ENCODE data around the gene CDH23. TPM values are rescaled to one million over a fixed set of nuclear protein-coding genes. Genes with fewer than 3 reads are reported as not detected.

Gene CDH23
- total and polyA plus RNA-seq, 2 donors (not counting 1 experiment from before 2014, with no cell fraction given) = 0.01 to 0.17 TPM

GRCh38 chr10:71747039-71747531 lies 350.4 kb downstream of the CDH23 start:
- Histone ChIP-seq H3K4me1 (ENCODE audit: control insufficient read depth, extremely low read depth, insufficient read depth, low read length) (no peaks in the 10 kb centered on the region), H3K36me3 (ENCODE audit: control insufficient read depth, insufficient read depth, low read length) (no peaks in the 10 kb centered on the region), H3K9me3 (ENCODE audit: control insufficient read depth, insufficient read depth, low read depth, low read length) (no peaks in the 10 kb centered on the region), H3K4me3 (replicated peaks in 1 of 4; ENCODE audit: control extremely low read depth in 1 of 4, insufficient read depth in 1 of 4, low read depth in 3 of 4, low read length in 4 of 4) (no peak overlapping the region), H3K27ac (ENCODE audit: insufficient read depth, low read length) (no peak overlapping the region), H4K20me1 (ENCODE audit: control insufficient read depth, extremely low read depth, insufficient read depth, low read length) (no peaks in the 10 kb centered on the region), H3K9ac (ENCODE audit: insufficient read depth, low read length) (no peak overlapping the region), H3K4me2 (ENCODE audit: extremely low read depth, insufficient read depth, low read length) (no peak overlapping the region), H2AFZ (ENCODE audit: low read length) (no peak overlapping the region), H3K27me3 (ENCODE audit: control insufficient read depth, insufficient read depth, low read length) (no peaks in the 10 kb centered on the region), H3K79me2 (ENCODE audit: control insufficient read depth, insufficient read depth, low read length) (no peaks in the 10 kb centered on the region)
- DNase-seq (ENCODE audit: low read depth in 2 of 2) = no peak
- TF ChIP-seq CTCF (conservative IDR thresholded peaks at IDR 0.05 in 1 of 2, IDR thresholded peaks at IDR 0.05 in 1 of 2; ENCODE audit: low read depth in 1 of 2, low read length in 2 of 2) = no peak
- TF ChIP-seq EZH2 (IDR thresholded peaks at IDR 0.05; ENCODE audit: low read length, missing control alignments) = no peak

GRCh38 chr10:71747551-71748523 lies 351.1 kb downstream of the CDH23 start:
- Histone ChIP-seq H2AFZ (ENCODE audit: low read length) (no peak overlapping the region), H3K27me3 (ENCODE audit: control insufficient read depth, insufficient read depth, low read length) (no peaks in the 10 kb centered on the region), H4K20me1 (ENCODE audit: control insufficient read depth, extremely low read depth, insufficient read depth, low read length) (no peaks in the 10 kb centered on the region), H3K4me3 (replicated peaks in 1 of 4; ENCODE audit: control extremely low read depth in 1 of 4, insufficient read depth in 1 of 4, low read depth in 3 of 4, low read length in 4 of 4) (no peak overlapping the region), H3K9ac (ENCODE audit: insufficient read depth, low read length) (no peak overlapping the region), H3K4me2 (ENCODE audit: extremely low read depth, insufficient read depth, low read length) (no peak overlapping the region), H3K4me1 (ENCODE audit: control insufficient read depth, extremely low read depth, insufficient read depth, low read length) (no peaks in the 10 kb centered on the region), H3K9me3 (ENCODE audit: control insufficient read depth, insufficient read depth, low read depth, low read length) (no peaks in the 10 kb centered on the region), H3K36me3 (ENCODE audit: control insufficient read depth, insufficient read depth, low read length) (no peaks in the 10 kb centered on the region), H3K79me2 (ENCODE audit: control insufficient read depth, insufficient read depth, low read length) (no peaks in the 10 kb centered on the region), H3K27ac (ENCODE audit: insufficient read depth, low read length) (no peak overlapping the region)
- TF ChIP-seq CTCF (conservative IDR thresholded peaks at IDR 0.05 in 1 of 2, IDR thresholded peaks at IDR 0.05 in 1 of 2; ENCODE audit: low read depth in 1 of 2, low read length in 2 of 2) = no peak
- no peak for TF ChIP-seq EZH2 (IDR thresholded peaks at IDR 0.05; ENCODE audit: low read length, missing control alignments)
- DNase-seq (ENCODE audit: low read depth in 2 of 2) = no peak

GRCh38 chr10:71748671-71749191 lies 352.0 kb downstream of the CDH23 start:
- Histone ChIP-seq H3K27me3 (ENCODE audit: control insufficient read depth, insufficient read depth, low read length) (no peaks in the 10 kb centered on the region), H3K9me3 (ENCODE audit: control insufficient read depth, insufficient read depth, low read depth, low read length) (no peaks in the 10 kb centered on the region), H2AFZ (ENCODE audit: low read length) (no peak overlapping the region), H3K9ac (ENCODE audit: insufficient read depth, low read length) (no peak overlapping the region), H4K20me1 (ENCODE audit: control insufficient read depth, extremely low read depth, insufficient read depth, low read length) (no peaks in the 10 kb centered on the region), H3K27ac (ENCODE audit: insufficient read depth, low read length) (no peak overlapping the region), H3K4me3 (replicated peaks in 1 of 4; ENCODE audit: control extremely low read depth in 1 of 4, insufficient read depth in 1 of 4, low read depth in 3 of 4, low read length in 4 of 4) (no peak overlapping the region), H3K4me1 (ENCODE audit: control insufficient read depth, extremely low read depth, insufficient read depth, low read length) (no peaks in the 10 kb centered on the region), H3K4me2 (ENCODE audit: extremely low read depth, insufficient read depth, low read length) (no peak overlapping the region), H3K36me3 (ENCODE audit: control insufficient read depth, insufficient read depth, low read length) (no peaks in the 10 kb centered on the region), H3K79me2 (ENCODE audit: control insufficient read depth, insufficient read depth, low read length) (no peaks in the 10 kb centered on the region)
- no peak for DNase-seq (ENCODE audit: low read depth in 2 of 2)
- TF ChIP-seq CTCF (conservative IDR thresholded peaks at IDR 0.05 in 1 of 2, IDR thresholded peaks at IDR 0.05 in 1 of 2; ENCODE audit: low read depth in 1 of 2, low read length in 2 of 2) (no peak), EZH2 (IDR thresholded peaks at IDR 0.05; ENCODE audit: low read length, missing control alignments) (no peak)

Data from fibroblast of lung (primary cell).